ENCODE measurements around the gene SSR3.

Gene SSR3

DNA sequence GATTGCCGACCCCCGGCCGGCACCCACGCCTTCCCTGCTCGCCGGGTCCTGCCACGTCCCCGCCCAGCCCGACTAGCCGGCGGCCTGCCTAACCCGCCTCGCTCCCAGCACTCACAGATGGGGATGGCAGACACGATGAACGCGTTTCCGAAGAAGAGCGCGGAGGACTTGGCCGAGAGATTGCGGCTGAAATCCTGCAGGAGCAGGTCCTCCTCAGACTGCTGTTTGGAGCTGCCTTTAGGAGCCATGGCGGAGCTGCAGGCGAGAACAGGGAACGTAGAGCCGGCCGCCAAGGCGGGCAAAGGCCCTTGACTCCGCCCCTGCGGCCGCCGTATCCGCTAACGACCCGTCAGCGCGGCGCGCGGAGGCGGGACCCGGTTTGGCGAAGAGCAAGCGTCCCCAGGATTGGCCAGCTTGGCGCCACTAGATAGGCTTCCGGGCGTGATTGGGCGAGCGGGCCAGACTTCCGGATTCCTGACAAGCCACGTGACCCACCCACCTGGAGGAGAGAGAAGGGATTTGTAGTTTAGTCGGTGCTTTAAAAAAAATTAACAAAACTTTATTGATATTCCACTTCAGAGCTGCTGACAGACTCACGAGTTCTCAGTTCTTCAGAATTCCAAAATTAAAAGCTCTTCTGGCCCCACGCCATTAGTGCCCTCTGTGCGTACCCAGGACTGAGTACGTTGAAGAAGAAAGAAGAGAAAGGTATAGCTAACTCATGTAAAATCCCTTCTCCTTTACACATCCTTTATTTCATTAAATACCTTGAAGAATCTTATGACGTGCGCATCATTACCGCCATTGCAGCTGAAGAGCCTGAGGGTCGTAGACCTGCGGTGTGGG, at the start of gene SSR3:
SSR3 (minus strand) TSS at position 276 of the 846 bp plus-strand sequence; CDS start at position 248, 28 bp downstream.
- TF ChIP-seq, protein P1, sequence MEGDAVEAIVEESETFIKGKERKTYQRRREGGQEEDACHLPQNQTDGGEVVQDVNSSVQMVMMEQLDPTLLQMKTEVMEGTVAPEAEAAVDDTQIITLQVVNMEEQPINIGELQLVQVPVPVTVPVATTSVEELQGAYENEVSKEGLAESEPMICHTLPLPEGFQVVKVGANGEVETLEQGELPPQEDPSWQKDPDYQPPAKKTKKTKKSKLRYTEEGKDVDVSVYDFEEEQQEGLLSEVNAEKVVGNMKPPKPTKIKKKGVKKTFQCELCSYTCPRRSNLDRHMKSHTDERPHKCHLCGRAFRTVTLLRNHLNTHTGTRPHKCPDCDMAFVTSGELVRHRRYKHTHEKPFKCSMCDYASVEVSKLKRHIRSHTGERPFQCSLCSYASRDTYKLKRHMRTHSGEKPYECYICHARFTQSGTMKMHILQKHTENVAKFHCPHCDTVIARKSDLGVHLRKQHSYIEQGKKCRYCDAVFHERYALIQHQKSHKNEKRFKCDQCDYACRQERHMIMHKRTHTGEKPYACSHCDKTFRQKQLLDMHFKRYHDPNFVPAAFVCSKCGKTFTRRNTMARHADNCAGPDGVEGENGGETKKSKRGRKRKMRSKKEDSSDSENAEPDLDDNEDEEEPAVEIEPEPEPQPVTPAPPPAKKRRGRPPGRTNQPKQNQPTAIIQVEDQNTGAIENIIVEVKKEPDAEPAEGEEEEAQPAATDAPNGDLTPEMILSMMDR (IDR thresholded peaks at IDR 0.05; ENCODE audit: low read length, missing control alignments), result no peak
- H3K4me3 ChIP-seq (replicated peaks; ENCODE audit: low read depth, low read length), result peak within 1 kb of the TSS; percentile 81
- peak; percentile 100 for DNase-seq (ENCODE audit: low read depth)

DNA sequence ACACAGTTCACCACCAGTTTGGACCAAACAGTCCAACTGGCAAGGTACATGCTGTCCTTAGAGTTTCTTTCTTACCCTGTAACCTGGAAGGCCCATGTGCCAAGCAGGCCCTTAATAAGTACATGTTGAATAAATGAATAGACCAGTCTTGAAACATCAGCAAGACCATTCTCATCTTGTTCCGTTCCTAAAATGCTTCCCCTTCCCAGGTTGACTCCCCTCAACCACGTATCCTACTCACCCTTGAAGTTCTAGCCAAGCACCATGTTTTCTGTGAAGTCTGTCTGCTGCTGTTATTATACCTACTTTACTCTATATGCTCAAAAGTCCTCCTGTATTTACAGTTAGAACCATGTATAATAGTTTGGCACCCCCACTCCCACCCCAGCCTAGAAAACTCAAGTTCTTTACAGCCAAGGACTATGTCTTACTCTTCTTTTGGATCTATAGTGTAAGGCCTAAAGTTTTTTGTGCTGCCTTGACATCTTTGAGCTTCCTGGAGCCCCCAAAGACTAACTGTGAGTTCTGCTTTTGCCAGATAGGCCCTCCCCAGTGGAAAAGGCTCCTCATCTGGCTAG, 49.2 kb upstream of the SSR3 start:
- TF ChIP-seq, protein P1 (IDR thresholded peaks at IDR 0.05; ENCODE audit: low read length, missing control alignments), result no peak
- DNase-seq (ENCODE audit: low read depth), result no peak
- no peak overlapping the region for H3K4me3 ChIP-seq (replicated peaks; ENCODE audit: low read depth, low read length)

DNA sequence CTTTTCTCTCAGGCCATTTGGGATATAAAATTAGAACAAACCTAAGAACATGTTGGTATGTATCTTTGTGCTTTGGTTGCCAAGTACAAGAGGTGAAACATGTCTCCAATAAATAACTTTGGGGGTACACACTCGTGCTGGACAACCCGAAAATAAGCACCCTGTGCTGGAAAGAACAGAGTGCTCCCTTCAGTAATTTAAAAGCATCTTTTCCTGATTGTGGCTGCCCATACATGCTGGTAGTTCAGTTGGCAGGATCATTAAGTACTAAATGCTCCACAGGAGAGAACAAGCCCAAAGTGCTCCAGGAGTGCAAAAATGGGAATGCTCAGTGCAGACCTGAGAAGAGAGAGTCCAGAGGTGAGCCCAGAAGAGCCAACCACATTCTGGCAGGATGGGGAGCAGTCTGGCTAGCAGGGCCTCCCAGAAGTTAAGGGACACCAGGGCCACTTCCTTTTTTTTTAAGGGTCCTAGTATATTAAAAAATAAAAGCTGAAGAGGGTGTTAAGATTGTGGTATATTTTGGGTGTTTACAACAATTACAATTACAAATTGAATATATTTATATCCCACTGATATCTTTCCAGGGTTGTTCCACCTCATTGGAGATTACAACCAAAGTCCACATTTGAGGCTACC, 48.6 kb upstream of the SSR3 start:
- TF ChIP-seq, protein P1 (IDR thresholded peaks at IDR 0.05; ENCODE audit: low read length, missing control alignments), result no peak
- DNase-seq (ENCODE audit: low read depth), result no peak
- no peak overlapping the region for H3K4me3 ChIP-seq (replicated peaks; ENCODE audit: low read depth, low read length)

DNA sequence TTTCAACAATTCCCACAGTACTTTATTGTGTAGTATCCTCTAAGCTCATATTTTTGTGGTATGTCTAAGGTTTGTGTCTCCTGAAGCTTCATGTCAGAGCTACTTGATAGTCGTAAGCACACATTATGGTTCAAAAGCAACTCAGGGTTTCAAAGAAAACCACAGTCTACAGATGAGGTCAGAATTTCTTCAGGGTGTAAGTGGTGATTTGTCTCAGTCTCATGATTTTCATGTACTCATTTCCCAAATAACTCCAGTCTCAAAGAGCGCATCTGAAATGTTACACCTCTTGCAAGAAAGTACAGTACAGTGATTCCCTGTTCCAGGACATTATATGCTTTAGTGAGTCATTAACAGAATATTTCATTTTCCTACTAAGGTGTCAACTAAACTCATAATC, 47.5 kb upstream of the SSR3 start:
- DNase-seq (ENCODE audit: low read depth), result no peak
- H3K4me3 ChIP-seq (replicated peaks; ENCODE audit: low read depth, low read length), result no peak overlapping the region
- TF ChIP-seq, protein P1 (IDR thresholded peaks at IDR 0.05; ENCODE audit: low read length, missing control alignments), result no peak

DNA sequence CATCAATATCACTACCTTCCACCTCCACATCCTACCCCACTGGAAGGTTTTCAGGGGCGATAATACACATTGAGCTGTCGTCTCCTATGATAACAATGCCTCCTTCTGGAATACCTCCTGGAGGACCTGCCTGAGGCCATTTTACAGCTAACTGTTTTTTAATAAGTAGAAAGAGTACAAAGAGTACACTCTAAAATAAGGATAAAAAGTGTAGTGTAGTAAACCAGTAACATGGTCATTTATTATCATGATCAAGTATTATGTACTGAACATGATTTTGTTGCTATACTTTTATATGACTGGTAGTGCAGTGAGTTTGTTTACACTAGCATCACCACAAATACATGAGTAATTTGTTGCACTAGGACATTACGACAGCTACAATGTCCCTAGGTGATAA, 46.6 kb upstream of the SSR3 start:
- TF ChIP-seq, protein P1 (IDR thresholded peaks at IDR 0.05; ENCODE audit: low read length, missing control alignments), result no peak
- no peak for DNase-seq (ENCODE audit: low read depth)
- H3K4me3 ChIP-seq (replicated peaks; ENCODE audit: low read depth, low read length), result no peak overlapping the region

DNA sequence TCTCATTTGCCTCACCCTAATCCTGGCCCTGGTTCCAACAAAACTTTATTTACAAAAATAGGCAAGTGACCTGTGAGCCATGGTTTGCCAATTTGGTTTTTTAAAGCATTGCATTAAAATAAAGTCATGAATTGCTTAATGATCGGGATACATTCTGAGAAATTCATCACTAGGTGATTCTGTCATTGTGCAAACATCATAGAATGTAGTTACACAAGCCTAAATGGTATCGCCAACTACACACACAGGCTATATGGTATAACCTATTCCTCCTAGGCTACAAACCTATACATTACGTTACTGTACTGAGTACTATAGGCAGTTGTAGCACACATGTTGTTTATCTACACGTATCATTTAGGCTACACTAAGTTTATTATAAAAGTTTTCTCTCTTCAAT, 45.9 kb upstream of the SSR3 start:
- TF ChIP-seq, protein P1 (IDR thresholded peaks at IDR 0.05; ENCODE audit: low read length, missing control alignments), result no peak
- no peak overlapping the region for H3K4me3 ChIP-seq (replicated peaks; ENCODE audit: low read depth, low read length)
- no peak for DNase-seq (ENCODE audit: low read depth)
